Fibroblast of pulmonary artery (primary cell): ENCODE measurements around the gene ACKR2.

ENCODE experiments used
- DNase-seq: peaks from one replicate; pipeline ENCODE4 v3.0.0-alpha.2; 2010; ENCODE audit warnings: low read depth
- H3K4me3 ChIP-seq: replicated peaks from 2 replicates; pipeline ENCODE4 v1.5.1; 2011; ENCODE audit warnings: low read depth, mild to moderate bottlenecking, control low read depth, low read length, moderate library complexity
- CTCF ChIP-seq: IDR thresholded peaks from 2 replicates; pipeline ENCODE4 v1.5.1; 2011; ENCODE audit warnings: mild to moderate bottlenecking, control low read depth, low read length, inconsistent platforms; ENCODE audit errors: missing control alignments

The ACKR2 gene

DNA sequence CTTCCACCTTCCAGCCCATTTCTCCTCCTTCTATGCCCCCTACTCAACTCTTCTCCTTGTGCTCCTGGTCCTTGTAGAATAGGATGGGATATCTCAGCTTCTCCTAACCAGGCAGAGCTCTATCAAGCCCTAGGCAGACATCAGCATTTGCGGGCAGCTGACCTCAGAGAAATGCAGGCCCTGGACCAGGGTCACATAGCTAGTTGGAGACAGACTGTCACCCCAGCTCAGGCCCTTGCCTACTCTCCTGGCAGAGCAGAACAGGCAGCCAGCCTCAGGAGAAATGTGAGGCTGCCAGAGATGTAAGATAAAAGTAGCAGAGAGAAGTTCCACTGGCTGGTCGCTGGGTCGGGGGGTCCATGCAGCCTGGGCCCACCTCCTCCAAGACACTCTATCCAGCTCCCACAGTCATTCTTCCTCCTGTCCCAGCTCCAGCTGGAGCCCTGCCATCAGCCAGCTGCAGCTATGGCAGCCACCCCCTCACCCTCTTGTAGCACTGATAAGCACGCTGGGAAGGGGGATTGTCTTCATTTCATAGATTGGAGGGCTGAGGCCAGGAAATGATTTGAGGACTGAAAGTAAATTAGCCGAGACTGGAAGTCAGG, 62.4 kb downstream of the ACKR2 start:
- no peak overlapping the region for H3K4me3 ChIP-seq
- no peak for DNase-seq
- no peak for TF ChIP-seq CTCF

GRCh38 chr3:42872718-42873117, 63.5 kb downstream of the ACKR2 start:
- H3K4me3 ChIP-seq = no peak overlapping the region
- DNase-seq = no peak
- TF ChIP-seq CTCF = no peak

GRCh38 chr3:42873221-42873982, 64.2 kb downstream of the ACKR2 start:
- DNase-seq = no peak
- TF ChIP-seq CTCF = no peak
- H3K4me3 ChIP-seq = no peak overlapping the region

- no peak for TF ChIP-seq CTCF
- DNase-seq = no peak
Observed at GRCh38 chr3:42874749-42875148, 65.5 kb downstream of the ACKR2 start.

DNA sequence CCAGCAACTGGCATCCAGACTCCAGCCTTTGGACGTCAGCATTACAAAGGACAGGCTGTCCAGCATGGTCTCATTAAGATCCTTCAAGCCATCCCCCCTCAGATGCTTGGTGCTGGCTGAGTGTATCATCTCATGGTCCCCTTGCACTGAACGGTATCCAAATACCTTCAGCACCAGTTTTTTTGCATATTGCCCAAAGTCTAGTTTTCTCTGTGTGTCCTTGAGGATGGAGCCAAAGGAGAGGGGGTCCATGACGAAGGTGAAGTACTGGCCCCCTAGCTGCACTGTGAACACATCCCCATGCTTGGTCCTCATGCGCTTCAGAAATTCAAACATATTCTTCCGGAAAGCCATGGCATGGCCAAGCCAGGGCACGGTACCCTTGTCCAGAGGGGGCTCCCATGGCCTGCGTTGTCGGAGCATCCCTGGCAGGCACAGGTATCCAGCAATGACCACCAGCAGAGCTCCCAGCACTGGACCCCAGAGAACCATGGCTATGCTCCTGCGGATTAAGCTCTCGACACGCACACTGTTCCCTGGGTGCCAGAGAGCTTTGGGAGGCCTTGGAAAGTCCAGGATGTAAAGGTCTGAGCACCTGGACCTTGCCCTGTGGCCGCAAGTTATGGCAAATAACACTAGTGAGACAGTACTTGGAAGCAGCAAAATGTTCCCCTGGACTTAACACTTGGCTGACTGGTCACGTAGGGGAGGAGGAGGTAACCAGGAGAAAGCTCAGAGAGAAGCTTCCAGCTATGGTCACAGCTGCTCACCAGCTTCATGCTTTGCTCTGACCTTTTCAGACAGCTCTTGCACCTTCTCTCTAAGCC, 66.3 kb downstream of the ACKR2 start, which contains the start of gene CYP8B1:
Gene CYP8B1, minus strand, starts transcription at position 555 of the 827 bp plus-strand sequence. Its CDS starts 63 bp downstream, at position 492.
- no peak for DNase-seq
- H3K4me3 ChIP-seq = no peak within 1 kb of the TSS
- TF ChIP-seq CTCF = no peak

More at GRCh38 chr3:42874749-42875148, 65.5 kb downstream of the ACKR2 start:
- H3K4me3 ChIP-seq = no peak overlapping the region

- no peak for DNase-seq
- no peak overlapping the region for H3K4me3 ChIP-seq
- TF ChIP-seq CTCF = no peak
Observed at GRCh38 chr3:42876401-42876800, 67.2 kb downstream of the ACKR2 start.
